Gastrocnemius medialis (tissue), 4 donors: ENCODE measurements around the gene ANKS1B.

Experiments used
- CTCF ChIP-seq, 5 experiments: fragments of 450-650 bp in 3 of 5; fragments of 200-600 bp in 2 of 5; sonication (generic) in 2 of 5; IDR thresholded peaks in 4 of 5; conservative IDR thresholded peaks in 1 of 5; 1 replicate in 4 of 5; 2 replicates in 1 of 5; pipeline ENCODE4 v1.5.1; 2016 to 2019; ENCODE audit warnings: antibody characterized with exemption in 5 of 5, mild to moderate bottlenecking in 3 of 5, moderate library complexity in 3 of 5
- POLR2A ChIP-seq, 2 donors: fragments of 450-650 bp; IDR thresholded peaks; one replicate each; pipeline ENCODE4 v1.6.1; 2017; ENCODE audit warnings: antibody characterized with exemption in 2 of 2, mild to moderate bottlenecking in 2 of 2, moderate library complexity in 2 of 2

GRCh38 chr12:99381992-99382391 is 602.7 kb downstream of the ANKS1B start:
- TF ChIP-seq CTCF (IDR thresholded peaks at IDR 0.05 in 4 of 5, conservative IDR thresholded peaks at IDR 0.05 in 1 of 5) (no peak), POLR2A (IDR thresholded peaks at IDR 0.05) (no peak)
